ENCODE data around the gene PSMD8. TPM values are rescaled to one million over a fixed set of nuclear protein-coding genes. Genes with fewer than 3 reads are reported as not detected.

The PSMD8 gene
- total RNA-seq (2021; fragmentation: NEBNext Ultra II Directional; extraction: Animal tissue kit (Norgen Biotek cat#: 25700)) (170 and 183 TPM in 2 replicates), polyA plus RNA-seq (2011; rRNA removed) (410 and 486 TPM in 2 replicates), polyA minus RNA-seq (2011; rRNA and poly(A)+ RNA removed) (235 and 279 TPM in 2 replicates)
- polyA plus RNA-seq (2011; cell fraction: cytosol; rRNA removed): 380 TPM
- polyA plus RNA-seq (2011; cell fraction: nucleus; rRNA removed): 266 TPM
- 152 to 242 TPM (median 222 TPM) in 4 replicates for polyA plus RNA-seq (2012, experiment 1 of 2)
- polyA plus RNA-seq (2012, experiment 2 of 2): 239 TPM
- polyA plus RNA-seq (2013, experiment 1 of 2): 138 TPM
- 143 TPM for polyA plus RNA-seq (2013, experiment 2 of 2)
- polyA minus RNA-seq (2011; cell fraction: cytosol; rRNA and poly(A)+ RNA removed): 103 TPM
- polyA minus RNA-seq (2011; cell fraction: nucleus; rRNA and poly(A)+ RNA removed): 69.3 TPM
- long read RNA-seq, experiment 1, transcript PSMD8-201 (7 exons, 1,553 nt): major isoform, 216 of 267 reads
- long read RNA-seq, experiment 1, partial matches to known transcripts: 43 of 267 reads
- long read RNA-seq, experiment 1, other reads (novel, unspliced or antisense): 8 of 267 reads
- long read RNA-seq, experiment 2, transcript PSMD8-208 (6 exons, 771 nt): minor isoform, 5 of 126 reads
- long read RNA-seq, experiment 2, transcript PSMD8-201 (7 exons, 1,553 nt): major isoform, 115 of 126 reads
- long read RNA-seq, experiment 2, partial matches to known transcripts: 5 of 126 reads
- long read RNA-seq, experiment 2, other reads (novel, unspliced or antisense): 0 of 126 reads

DNA sequence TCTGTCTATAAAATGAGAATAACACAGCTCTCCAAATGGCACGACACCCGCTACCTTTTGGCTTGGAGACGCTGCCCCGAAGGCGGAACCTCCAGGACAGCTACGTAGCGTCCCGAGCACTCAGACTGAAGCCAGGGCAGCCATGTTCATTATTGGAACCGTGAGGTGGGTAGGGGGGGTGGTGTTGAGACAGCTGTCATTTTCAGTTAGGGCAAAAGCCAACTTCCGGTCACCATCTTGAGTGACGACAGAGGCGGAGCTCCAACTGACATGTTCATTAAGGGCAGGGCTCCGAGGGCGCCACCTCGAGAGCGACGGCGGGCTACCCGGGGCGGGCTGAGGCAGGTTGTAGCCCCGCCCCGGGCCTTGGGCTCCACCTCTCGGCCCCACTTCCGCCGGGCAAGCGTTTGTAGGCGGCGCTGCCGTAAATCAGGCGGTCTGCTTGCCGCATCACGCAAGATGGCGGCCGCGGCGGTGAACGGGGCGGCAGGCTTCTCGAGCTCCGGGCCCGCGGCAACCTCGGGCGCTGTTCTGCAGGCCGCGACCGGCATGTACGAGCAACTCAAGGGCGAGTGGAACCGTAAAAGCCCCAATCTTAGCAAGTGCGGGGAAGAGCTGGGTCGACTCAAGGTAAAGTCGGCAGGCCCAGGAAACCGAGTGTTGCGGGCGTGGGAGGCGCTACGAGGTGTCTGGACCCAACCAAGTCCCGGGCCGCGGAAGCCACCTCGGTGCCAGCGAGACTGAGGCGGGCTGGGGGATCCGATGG, at the start of gene PSMD8:
TSS of gene PSMD8 (plus strand) at position 240 of the 766 bp plus-strand sequence. CDS start at position 271, 31 bp downstream.
- Histone ChIP-seq H4K20me1 (replicated peaks in 1 of 2; ENCODE audit: control insufficient read depth in 1 of 2, insufficient read depth in 2 of 2, low read length in 2 of 2) (peaks cover 3 to 5% of the 10 kb centered on the region in 2 experiments), H4K8ac (ENCODE audit: extremely low read depth, insufficient read depth, low read length) (peak within 1 kb of the TSS; percentile 96), H3K4ac (replicated peaks; ENCODE audit: insufficient read length, low read depth, low read length) (no peak within 1 kb of the TSS), H2AK5ac (ENCODE audit: low read depth, low read length) (no peak within 1 kb of the TSS), H3K4me3 (ENCODE audit: extremely low read depth in 1 of 4, insufficient read depth in 2 of 4, low read depth in 3 of 4, low read length in 4 of 4) (peak within 1 kb of the TSS; percentile 85 to 96 (median 90)), H3K79me2 (ENCODE audit: control insufficient read depth in 1 of 2, insufficient read depth in 2 of 2, low read length in 2 of 2) (peaks cover 0 to 22% of the 10 kb centered on the region in 2 experiments; a peak in 2 of 4 replicates), H3K4me2 (ENCODE audit: insufficient read depth in 1 of 2, low read depth in 2 of 2, low read length in 2 of 2) (peak within 1 kb of the TSS; percentile 73 to 100), H3K14ac (ENCODE audit: insufficient read length) (peak within 1 kb of the TSS; percentile 98), H3K4me1 (replicated peaks in 1 of 4; ENCODE audit: control insufficient read depth in 3 of 4, insufficient read depth in 4 of 4, low read length in 3 of 4) (peaks cover 0 to 6% (median 3%) of the 10 kb centered on the region in 4 experiments; a peak in 3 of 7 replicates), H3K18ac (ENCODE audit: extremely low read depth, low read length) (peak within 1 kb of the TSS; percentile 98), H3K9me3 (ENCODE audit: insufficient read depth in 2 of 2, low read depth in 1 of 2, low read length in 1 of 2) (no peaks in the 10 kb centered on the region), H4K5ac (ENCODE audit: insufficient read length, low read depth, low read length) (peak within 1 kb of the TSS; percentile 95), H2AFZ (ENCODE audit: low read length) (peak within 1 kb of the TSS; percentile 60; the same call in 1 of the 2 replicates), H3K27ac (ENCODE audit: low read depth, low read length) (peak within 1 kb of the TSS; percentile 62; the same call in 1 of the 2 replicates), H2BK5ac (ENCODE audit: low read depth, low read length) (peak within 1 kb of the TSS; percentile 90), H3K9ac (replicated peaks in 1 of 4; ENCODE audit: extremely low read depth in 1 of 4, low read depth in 3 of 4, low read length in 3 of 4) (peak within 1 kb of the TSS; percentile 75 to 97 (median 88)), H3K23ac (ENCODE audit: insufficient read length) (no peak within 1 kb of the TSS), H2BK12ac (ENCODE audit: low read depth, low read length) (0 out of 2 replicates have a peak within 1 kb of the TSS, but pooled peaks have one; percentile 75), H2BK120ac (replicated peaks; ENCODE audit: low read depth, low read length) (no peak within 1 kb of the TSS), H3K36me3 (ENCODE audit: control insufficient read depth in 2 of 4, insufficient read depth in 4 of 4, low read length in 3 of 4) (no peaks in the 10 kb centered on the region; a peak in 4 of 8 replicates), H3K23me2 (ENCODE audit: low read depth, low read length) (peaks cover 7% of the 10 kb centered on the region; the same call in 1 of the 2 replicates), H4K91ac (replicated peaks; ENCODE audit: insufficient read length, low read length) (peak within 1 kb of the TSS; percentile 85), H3K27me3 (replicated peaks in 1 of 4; ENCODE audit: control insufficient read depth in 3 of 4, extremely low read depth in 1 of 4, insufficient read depth in 3 of 4, low read length in 3 of 4) (peaks cover 0 to 2% (median 0%) of the 10 kb centered on the region in 4 experiments; a peak in 2 of 7 replicates), H2BK15ac (ENCODE audit: low read length) (peak within 1 kb of the TSS; percentile 99; the same call in 1 of the 2 replicates), H3K79me1 (ENCODE audit: low read depth, low read length) (peaks cover 14% of the 10 kb centered on the region), H2BK20ac (ENCODE audit: low read length) (no peak within 1 kb of the TSS), H3K56ac (replicated peaks; ENCODE audit: insufficient read length, low read depth, low read length) (peak within 1 kb of the TSS; percentile 96)
- POLR2A ChIA-PET (ENCODE audit: partially characterized antibody): interaction anchor here (0.7 to 3.8 kb wide), 12 partner anchors 10 to 240 kb away, joined by 3 to 35 read pairs (median 4); partner anchors contain the start of genes CATSPERG, GGN, SPINT2 and SPRED3
- FAIRE-seq (peak; percentile 50), DNase-seq (ENCODE audit: low read depth in 1 of 2, low spot score in 2 of 2) (peak; percentile 96 to 99)
- CTCF ChIA-PET (ENCODE audit: partially characterized antibody): interaction anchor here (0.6 to 5.7 kb wide), 15 partner anchors 10 to 526 kb away, joined by 3 to 37 read pairs (median 4); partner anchors contain the start of gene CATSPERG
- 1% methylated on average over 65 of the region's 65 CpGs; no CpG with 5 or more reads in 1 of the 2 experiments for WGBS, 2 experiments (ENCODE audit: extremely low coverage in 1 of 2, insufficient coverage in 1 of 2, insufficient read length in 1 of 2, insufficient replicate concordance in 2 of 2, low coverage in 1 of 2, low lambda C conversion rate in 2 of 2, missing lambda C conversion rate in 1 of 2)
- TF ChIP-seq CREB1 (IDR thresholded peaks at IDR 0.05) (peak; percentile 93), SRF (IDR thresholded peaks at IDR 0.05; ENCODE audit: low read depth, low read length) (no peak), BRCA1 (IDR thresholded peaks at IDR 0.05; ENCODE audit: low read depth, low read length) (no peak), EP300 (IDR thresholded peaks at IDR 0.05; ENCODE audit: borderline replicate concordance in 1 of 2, low read depth in 2 of 2, low read length in 2 of 2) (no peak), GABPA (IDR thresholded peaks at IDR 0.05; ENCODE audit: borderline replicate concordance, insufficient read depth, low read length) (peak; percentile 69; the same call in 1 of the 2 replicates), NANOG (IDR thresholded peaks at IDR 0.05; ENCODE audit: insufficient read depth, low read depth, low read length, poor library complexity, severe bottlenecking) (no peak), POLR2A (IDR thresholded peaks at IDR 0.05; ENCODE audit: control extremely low read depth in 1 of 2, low read depth in 2 of 2, low read length in 2 of 2) (peak; percentile 93 to 94), SP2 (IDR thresholded peaks at IDR 0.05; ENCODE audit: low read length) (no peak)

All from H1 (cell line).